BE2C (cell line): ENCODE data around the gene PSMD12.
A peak's percentile ranks its signal among the peaks of the same experiment; 100 is the strongest.

Experiments
- DNase-seq: peaks from one replicate; pipeline ENCODE4 v3.0.0-alpha.2; 2020
- H3K27me3 ChIP-seq: fragments of 250-450 bp; sonication (Bioruptor Pico); 2 replicates; pipeline ENCODE4 v1.5.1; 2020; ENCODE audit warnings: mild to moderate bottlenecking
- H3K36me3 ChIP-seq: fragments of 250-450 bp; sonication (Bioruptor Pico); 2 replicates; pipeline ENCODE4 v1.5.1; 2020; ENCODE audit warnings: mild to moderate bottlenecking
- H3K4me1 ChIP-seq: fragments of 250-450 bp; sonication (Bioruptor Pico); 2 replicates; pipeline ENCODE4 v1.5.1; 2020
- H3K4me3 ChIP-seq: 2 replicates; pipeline ENCODE4 v1.5.1; 2011; ENCODE audit warnings: low read depth, low read length
- H3K9me3 ChIP-seq: fragments of 250-450 bp; sonication (Bioruptor Pico); 2 replicates; pipeline ENCODE4 v1.5.1; 2020
- CTCF ChIP-seq: IDR thresholded peaks from 2 replicates; pipeline ENCODE4 v1.5.1; 2012; ENCODE audit warnings: mild to moderate bottlenecking, low read depth, low read length

PSMD12 gene

GRCh38 chr17:67379251-67379630 lies 12.9 kb upstream of the PSMD12 start:
- Histone ChIP-seq H3K9me3 (no peaks in the 10 kb centered on the region), H3K27me3 (no peaks in the 10 kb centered on the region), H3K4me3 (peak overlapping the region; percentile 81), H3K36me3 (no peaks in the 10 kb centered on the region), H3K4me1 (no peaks in the 10 kb centered on the region)
- DNase-seq: no peak
- no peak for TF ChIP-seq CTCF

DNA sequence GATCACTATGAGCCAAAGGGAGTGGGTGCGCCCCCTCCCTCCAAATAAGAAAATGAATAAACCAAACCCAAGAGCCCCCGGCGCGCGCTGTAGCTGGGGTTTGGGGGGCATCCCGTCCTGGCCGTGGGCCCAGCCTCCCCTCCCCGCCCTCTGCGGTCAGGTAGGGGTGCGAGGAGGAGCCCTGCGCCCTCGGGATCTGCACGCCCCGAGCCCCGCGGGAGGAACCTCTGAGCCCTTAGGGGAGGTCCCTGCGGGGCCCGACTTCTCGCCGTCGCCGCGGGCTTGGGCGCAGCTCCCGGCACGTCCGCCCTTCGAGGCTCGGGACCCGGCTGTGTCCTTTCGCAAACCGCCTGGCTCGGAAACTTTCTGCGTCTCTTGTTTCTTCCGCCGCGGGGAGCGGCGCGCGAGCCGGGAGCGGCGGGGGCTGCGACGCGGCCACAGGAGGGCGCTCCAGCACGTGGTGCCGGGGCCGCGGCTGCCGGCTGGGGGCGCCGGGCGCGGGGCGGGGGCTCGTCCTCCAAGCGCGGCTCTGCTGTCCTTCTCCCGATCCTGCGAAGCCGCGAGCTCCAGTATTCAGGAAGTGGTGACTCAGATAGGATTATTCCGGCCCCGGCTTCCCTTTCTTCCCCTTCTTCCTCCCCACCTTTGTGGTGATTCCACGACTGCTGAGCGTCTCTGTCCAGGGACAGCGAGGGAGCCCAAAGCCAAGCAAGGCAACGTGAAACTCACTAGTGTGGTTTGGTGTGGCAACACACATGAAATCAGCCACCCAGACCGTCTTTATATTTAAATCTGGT lies 12.3 kb upstream of the PSMD12 start:
- H3K27me3 ChIP-seq: no peaks in the 10 kb centered on the region
- H3K36me3 ChIP-seq: no peaks in the 10 kb centered on the region
- TF ChIP-seq CTCF: peak; percentile 46
- no peaks in the 10 kb centered on the region for H3K9me3 ChIP-seq
- peak overlapping the region; percentile 81 for H3K4me3 ChIP-seq
- no peaks in the 10 kb centered on the region for H3K4me1 ChIP-seq
- peak; percentile 88 for DNase-seq

- Histone ChIP-seq H3K36me3 (no peaks in the 10 kb centered on the region), H3K4me1 (no peaks in the 10 kb centered on the region), H3K4me3 (peak overlapping the region; percentile 81), H3K27me3 (no peaks in the 10 kb centered on the region), H3K9me3 (no peaks in the 10 kb centered on the region)
- peak; percentile 26; the same call in 1 of the 2 replicates for TF ChIP-seq CTCF
- DNase-seq: peak; percentile 63
Observed at GRCh38 chr17:67377488-67378453, 11.4 kb upstream of the PSMD12 start.

DNA sequence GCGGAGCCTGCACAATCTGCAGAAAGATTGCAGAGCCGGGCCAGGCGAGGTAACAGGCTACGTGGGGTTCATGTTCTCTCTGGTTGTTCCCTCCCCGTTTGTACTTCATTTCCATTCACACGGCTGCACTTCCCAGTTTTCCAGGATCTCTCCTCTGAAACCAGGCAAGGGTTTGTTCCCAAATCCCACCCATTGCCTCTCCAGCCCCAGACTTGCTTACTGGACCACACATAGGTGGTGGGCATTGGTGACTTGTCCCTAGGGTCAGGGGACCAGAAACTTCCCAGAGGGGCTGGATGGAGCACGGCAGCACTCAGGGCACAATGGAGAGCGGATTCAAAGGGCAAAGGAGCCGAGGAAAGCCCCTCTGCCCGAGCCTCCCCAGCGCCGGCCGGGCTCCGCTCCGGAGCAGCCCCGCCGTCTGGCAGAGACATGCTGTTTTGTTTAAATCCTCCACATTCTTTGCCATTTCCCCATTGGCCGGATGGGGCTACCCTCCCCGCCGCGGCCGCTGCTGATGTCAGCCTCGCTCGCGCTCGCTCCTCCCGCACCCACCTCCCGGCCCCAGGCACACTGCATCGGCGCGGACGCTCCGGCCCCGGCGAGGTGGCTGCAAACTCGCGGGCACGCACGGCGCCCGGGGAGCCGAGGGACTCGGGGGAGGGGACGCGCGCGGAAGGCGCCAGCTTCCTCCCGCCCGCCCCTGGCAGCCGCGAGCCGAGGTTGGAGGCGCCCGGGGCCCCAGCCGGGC lies 10.5 kb upstream of the PSMD12 start, which contains the start of gene PITPNC1:
Gene PITPNC1, plus strand, starts transcription at position 545 of the 751 bp plus-strand sequence.
- peak within 1 kb of the TSS; percentile 81 for H3K4me3 ChIP-seq
- DNase-seq: peak; percentile 94

GRCh38 chr17:67376415-67376736 lies 10.0 kb upstream of the PSMD12 start:
- TF ChIP-seq CTCF: no peak
- Histone ChIP-seq H3K4me3 (peak overlapping the region; percentile 81), H3K36me3 (no peaks in the 10 kb centered on the region), H3K4me1 (no peaks in the 10 kb centered on the region), H3K9me3 (no peaks in the 10 kb centered on the region), H3K27me3 (no peaks in the 10 kb centered on the region)
- DNase-seq: no peak

More for the DNA sequence above, 10.5 kb upstream of the PSMD12 start, which contains the start of gene PITPNC1:
- no peaks in the 10 kb centered on the region for H3K4me1 ChIP-seq
- H3K27me3 ChIP-seq: no peaks in the 10 kb centered on the region
- H3K36me3 ChIP-seq: no peaks in the 10 kb centered on the region
- no peaks in the 10 kb centered on the region for H3K9me3 ChIP-seq
- no peak; the same call in 1 of the 2 replicates for TF ChIP-seq CTCF
